ENCODE measurements around the gene SLCO2A1. TPM values are rescaled to one million over a fixed set of nuclear protein-coding genes. Genes with fewer than 3 reads are reported as not detected.

The SLCO2A1 gene
- total RNA-seq, 4 donors from 2014 or later, result 3.3 to 18.9 (median 6.0) TPM

GRCh38 chr3:133890972-133891644 is 138.6 kb downstream of the SLCO2A1 start:
- WGBS, 2 donors, result 83 to 90% methylated on average over 2 to 5 of the region's 5 CpGs
- Histone ChIP-seq H3K9me3 (no peaks in the 10 kb centered on the region), H3K27ac (no peak overlapping the region), H3K4me3 (no peak overlapping the region), H3K36me3 (no peaks in the 10 kb centered on the region), H3K27me3 (peaks cover 0 to 24% (median 0%) of the 10 kb centered on the region in 4 donors), H3K4me1 (peaks cover 9 to 21% (median 18%) of the 10 kb centered on the region in 3 donors)
- no peak for DNase-seq
- TF ChIP-seq POLR2A (IDR thresholded peaks at IDR 0.05), result no peak
- TF ChIP-seq CTCF (IDR thresholded peaks at IDR 0.05), result no peak
- intact Hi-C loops (cut with DNase I), result no loop called here

- intact Hi-C loops (cut with DNase I), result no loop called here
- DNase-seq, result no peak
- 88% methylated on average over 2 of the region's 2 CpGs; no CpG with 5 or more reads in 1 of the 2 donors for WGBS, 2 donors
- H3K36me3 ChIP-seq, result no peaks in the 10 kb centered on the region
- H3K9me3 ChIP-seq, result no peaks in the 10 kb centered on the region
- no peak overlapping the region for H3K27ac ChIP-seq
- H3K27me3 ChIP-seq, result peaks cover 0 to 13% (median 0%) of the 10 kb centered on the region in 4 donors
- H3K4me1 ChIP-seq, result peaks cover 3 to 10% (median 8%) of the 10 kb centered on the region in 3 donors
- no peak for TF ChIP-seq CTCF (IDR thresholded peaks at IDR 0.05)
- no peak for TF ChIP-seq POLR2A (IDR thresholded peaks at IDR 0.05)
- H3K4me3 ChIP-seq, result no peak overlapping the region
Observed at GRCh38 chr3:133890037-133890436, 139.7 kb downstream of the SLCO2A1 start.

GRCh38 chr3:133888726-133889340 is 140.9 kb downstream of the SLCO2A1 start:
- WGBS, 2 donors, result 85 to 89% methylated on average over 9 of the region's 9 CpGs
- TF ChIP-seq CTCF (IDR thresholded peaks at IDR 0.05), result no peak
- TF ChIP-seq POLR2A (IDR thresholded peaks at IDR 0.05), result no peak
- Histone ChIP-seq H3K27ac (no peak overlapping the region), H3K9me3 (no peaks in the 10 kb centered on the region), H3K4me3 (no peak overlapping the region), H3K36me3 (no peaks in the 10 kb centered on the region), H3K27me3 (peaks cover 0 to under 1% (median 0%) of the 10 kb centered on the region in 4 donors), H3K4me1 (no peaks in the 10 kb centered on the region)
- intact Hi-C loops (cut with DNase I), result no loop called here
- DNase-seq, result no peak

GRCh38 chr3:133887803-133888703 is 141.7 kb downstream of the SLCO2A1 start:
- no peak for DNase-seq
- Histone ChIP-seq H3K4me3 (no peak overlapping the region), H3K27me3 (no peaks in the 10 kb centered on the region), H3K36me3 (no peaks in the 10 kb centered on the region), H3K4me1 (no peaks in the 10 kb centered on the region), H3K9me3 (no peaks in the 10 kb centered on the region), H3K27ac (no peak overlapping the region)
- WGBS, 2 donors, result 65 to 73% methylated on average over 2 to 4 of the region's 8 CpGs
- TF ChIP-seq POLR2A (IDR thresholded peaks at IDR 0.05), result no peak
- no peak for TF ChIP-seq CTCF (IDR thresholded peaks at IDR 0.05)
- intact Hi-C loops (cut with DNase I), result no loop called here
